GM12872 (cell line): ENCODE results near the gene AIFM3.

Source experiments
- TF ChIP-seq, protein P1 (sequence below): IDR thresholded peaks from 3 replicates; pipeline ENCODE4 v1.5.1; 2011; ENCODE audit warnings: low read depth, mild to moderate bottlenecking, low read length, moderate library complexity; ENCODE audit not compliant: insufficient read depth

Gene AIFM3

GRCh38 chr22:20940904-20941385 is 26.1 kb upstream of the AIFM3 start:
- TF ChIP-seq, protein P1, sequence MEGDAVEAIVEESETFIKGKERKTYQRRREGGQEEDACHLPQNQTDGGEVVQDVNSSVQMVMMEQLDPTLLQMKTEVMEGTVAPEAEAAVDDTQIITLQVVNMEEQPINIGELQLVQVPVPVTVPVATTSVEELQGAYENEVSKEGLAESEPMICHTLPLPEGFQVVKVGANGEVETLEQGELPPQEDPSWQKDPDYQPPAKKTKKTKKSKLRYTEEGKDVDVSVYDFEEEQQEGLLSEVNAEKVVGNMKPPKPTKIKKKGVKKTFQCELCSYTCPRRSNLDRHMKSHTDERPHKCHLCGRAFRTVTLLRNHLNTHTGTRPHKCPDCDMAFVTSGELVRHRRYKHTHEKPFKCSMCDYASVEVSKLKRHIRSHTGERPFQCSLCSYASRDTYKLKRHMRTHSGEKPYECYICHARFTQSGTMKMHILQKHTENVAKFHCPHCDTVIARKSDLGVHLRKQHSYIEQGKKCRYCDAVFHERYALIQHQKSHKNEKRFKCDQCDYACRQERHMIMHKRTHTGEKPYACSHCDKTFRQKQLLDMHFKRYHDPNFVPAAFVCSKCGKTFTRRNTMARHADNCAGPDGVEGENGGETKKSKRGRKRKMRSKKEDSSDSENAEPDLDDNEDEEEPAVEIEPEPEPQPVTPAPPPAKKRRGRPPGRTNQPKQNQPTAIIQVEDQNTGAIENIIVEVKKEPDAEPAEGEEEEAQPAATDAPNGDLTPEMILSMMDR, result no peak

- TF ChIP-seq, protein P1, result no peak
These were observed 23.7 kb upstream of the AIFM3 start for GRCh38 chr22:20943104-20943933.

DNA sequence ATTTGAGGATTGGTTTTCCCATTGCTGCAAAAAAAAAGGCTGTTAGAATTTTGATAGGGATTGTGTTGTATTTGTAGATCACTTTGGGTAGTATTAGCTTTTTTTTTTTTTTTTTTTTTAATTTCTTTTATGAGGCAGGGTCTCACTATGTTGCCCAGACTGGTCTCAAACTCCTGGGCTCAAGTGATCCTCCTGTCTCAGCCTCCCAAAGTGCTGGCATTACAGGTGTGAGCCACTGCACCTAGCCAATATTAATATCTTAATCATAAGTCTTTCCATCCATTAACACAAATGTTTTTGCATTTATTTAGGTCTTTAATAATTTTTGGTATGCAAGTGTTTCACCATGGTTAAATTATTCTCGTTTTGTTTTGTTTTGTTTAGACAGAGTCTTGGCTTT is 23.0 kb upstream of the AIFM3 start:
- TF ChIP-seq, protein P1, result no peak

- TF ChIP-seq, protein P1, result no peak
These were observed 21.5 kb upstream of the AIFM3 start for GRCh38 chr22:20945578-20945934.

DNA sequence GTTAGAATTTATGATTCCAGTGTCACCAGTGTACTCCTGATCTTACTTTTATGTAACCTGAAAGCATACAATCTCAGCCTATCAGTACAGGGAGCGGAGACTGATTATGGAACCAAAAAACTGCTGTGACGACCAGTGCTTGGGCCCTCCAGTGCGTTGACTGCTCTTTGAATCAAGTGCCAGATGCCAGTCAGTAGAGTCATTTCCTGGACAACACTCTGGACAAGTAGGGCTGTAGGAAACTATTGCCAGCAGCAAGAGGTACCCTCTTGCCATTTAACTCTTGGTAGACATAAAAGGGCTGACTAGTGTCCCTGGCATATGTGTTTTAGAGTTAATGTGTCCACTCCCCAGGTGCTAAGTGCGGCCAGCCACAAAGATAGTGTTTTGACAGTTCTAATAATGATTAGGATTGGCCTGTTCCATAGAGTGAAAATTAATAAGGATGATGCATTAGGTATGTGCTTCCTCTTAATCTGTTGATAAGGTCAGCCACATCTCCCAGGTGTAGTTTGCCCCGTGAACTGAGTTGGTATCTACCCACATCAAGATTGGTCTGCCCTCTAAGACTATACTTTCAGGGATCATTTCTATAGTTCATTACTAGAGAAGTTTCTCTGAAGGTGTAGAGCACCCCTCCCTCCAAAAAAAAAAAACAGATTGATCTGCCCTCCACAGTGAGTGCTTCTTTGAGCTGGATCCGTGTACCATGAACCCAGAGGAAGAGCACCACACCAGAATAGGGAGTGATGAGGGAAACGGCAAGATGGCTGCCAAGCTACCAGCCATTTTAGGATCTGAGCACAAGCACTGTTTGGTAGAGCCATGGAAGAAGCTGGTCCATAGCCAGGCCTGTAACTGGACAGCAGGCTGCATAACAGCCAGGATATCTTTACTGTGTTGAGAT is 20.7 kb upstream of the AIFM3 start:
- TF ChIP-seq, protein P1, result no peak

DNA sequence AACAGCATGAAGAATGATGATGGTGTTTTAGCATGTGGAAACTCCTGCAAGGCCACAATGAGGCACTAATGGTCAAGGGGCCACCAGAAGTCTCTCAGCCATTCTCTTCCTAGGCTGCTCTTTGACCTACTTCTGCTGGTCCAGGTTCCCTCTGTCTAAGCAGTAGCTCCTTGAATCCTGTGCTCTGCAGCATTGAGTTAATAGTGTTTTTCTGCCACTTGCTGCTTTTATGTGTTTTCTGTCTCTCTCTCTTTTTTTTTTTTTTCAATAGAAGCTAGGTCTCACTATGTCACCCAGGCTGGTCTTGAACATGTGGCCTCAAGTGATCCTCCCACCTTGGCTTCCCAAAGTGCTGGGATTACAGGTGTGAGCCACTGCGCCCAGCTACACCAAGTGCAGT is 20.1 kb upstream of the AIFM3 start:
- TF ChIP-seq, protein P1, result no peak

DNA sequence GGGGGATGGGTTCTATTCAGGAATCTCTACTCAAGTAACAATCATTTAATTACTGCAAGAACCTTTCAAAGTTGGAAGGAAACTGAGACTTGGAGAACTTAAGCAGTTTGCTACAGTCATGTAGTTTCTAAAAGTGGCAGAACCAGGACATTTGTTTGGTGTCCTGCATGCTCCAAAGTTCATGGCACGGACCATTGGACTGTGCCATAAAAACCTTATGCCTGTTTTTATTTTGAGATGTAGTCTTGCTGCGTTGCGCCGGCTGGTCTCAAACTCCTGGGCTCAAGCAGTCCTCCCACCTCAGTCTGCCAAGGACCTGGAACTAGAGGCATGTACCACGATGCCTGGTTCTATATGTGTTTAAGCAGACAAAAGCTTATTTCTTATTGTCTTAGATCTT is 18.6 kb upstream of the AIFM3 start:
- TF ChIP-seq, protein P1, result no peak
